HCT116 (cell line): ENCODE results near the gene RABGGTB. TPM values are rescaled to one million over a fixed set of nuclear protein-coding genes. Genes with fewer than 3 reads are reported as not detected.
"Not testable (repeated sequence)": the region's sequence is repeated elsewhere in the genome, so short reads cannot be mapped to it uniquely, and the experiment has no call there.

Experiments used
- ATAC-seq: fragments of 200-7000 bp; cut with Tn5 transposase; 2 replicates; pipeline ENCODE4 v1.9.1; 2020; ENCODE audit warnings: mild to moderate bottlenecking, moderate library complexity
- BruUV-seq: library from RNA; stranded (reverse); fragments of 400-500 nt; replicated peaks from 2 replicates; lab custom pipeline; 2021; lab: Mats Ljungman, UMichigan
- CTCF ChIA-PET: fragments of 300-600 bp; sonication (Branson Sonifier 250); formaldehyde crosslinking; loops from one replicate; lab custom pipeline; 2021; ENCODE audit warnings: antibody characterized with exemption; lab: Charles Lee
- POLR2A ChIA-PET: fragments of 300-600, 350-600 bp; sonication (Branson Sonifier 250); formaldehyde crosslinking; loops from one replicate; lab custom pipeline; 2021; ENCODE audit warnings: antibody characterized with exemption; lab: Charles Lee
- RAD21 ChIA-PET, 2 experiments: fragments of 300-600 bp; sonication (Branson Sonifier 250); formaldehyde crosslinking; loops; one replicate each; lab custom pipeline; 2023; ENCODE audit warnings: low total read pairs in 2 of 2; ENCODE audit not compliant: uncharacterized antibody in 2 of 2, unreplicated experiment in 2 of 2, low non-redundant PET in 1 of 2; lab: Charles Lee
- DNase-seq: peaks from one replicate; pipeline ENCODE4 v3.0.0-alpha.2; 2010; ENCODE audit warnings: low read depth, low spot score
- H2AFZ ChIP-seq: fragments of 200-600 bp; shearing (Covaris generic), sonication (generic); 2 replicates; pipeline ENCODE4 v1.6.1; 2017; ENCODE audit warnings: low read depth, mixed run types, mixed read lengths, antibody characterized with exemption, low read length; ENCODE audit not compliant: poor library complexity, severe bottlenecking
- H3K27ac ChIP-seq: 2 replicates; pipeline ENCODE4 v1.5.1; 2012; ENCODE audit warnings: low read depth, low read length
- H3K27me3 ChIP-seq: fragments of 200-600 bp; sonication (generic); 2 replicates; pipeline ENCODE4 v1.6.1; 2016; ENCODE audit warnings: mixed run types, low read length, mixed read lengths; ENCODE audit not compliant: insufficient read depth
- H3K36me3 ChIP-seq, 2 experiments: fragments of 200-500 bp in 1 of 2; fragments of 200-600 bp in 1 of 2; sonication (Bioruptor generic) in 1 of 2; sonication (generic) in 1 of 2; 2 replicates each; pipeline versions ENCODE4 v1.5.1 to v1.6.1; 2014 to 2016; ENCODE audit warnings: low read length in 2 of 2, inconsistent platforms in 1 of 2, mixed read lengths in 1 of 2, mixed run types in 1 of 2; ENCODE audit not compliant: insufficient read depth in 2 of 2, control insufficient read depth in 1 of 2
- H3K4me1 ChIP-seq, 2 experiments: fragments of 200-600 bp in 1 of 2; sonication (generic) in 1 of 2; 2 replicates each; pipeline versions ENCODE4 v1.5.1 to v1.6.1; 2012 to 2017; ENCODE audit warnings: low read length in 2 of 2, inconsistent platforms in 1 of 2, mild to moderate bottlenecking in 1 of 2, mixed read lengths in 1 of 2, mixed run types in 1 of 2, moderate library complexity in 1 of 2; ENCODE audit not compliant: insufficient read depth in 2 of 2, control insufficient read depth in 1 of 2
- H3K4me2 ChIP-seq: fragments of 200-600 bp; sonication (generic); 2 replicates; pipeline ENCODE4 v1.6.1; 2017; ENCODE audit warnings: mixed run types, low read length, mixed read lengths
- H3K4me3 ChIP-seq, 2 experiments: fragments of 200-600 bp in 1 of 2; sonication (generic) in 1 of 2; replicated peaks in 1 of 2; 2 replicates each; pipeline ENCODE4 v1.5.1; 2011 to 2016; ENCODE audit warnings: low read length in 2 of 2, control low read depth in 1 of 2, low read depth in 1 of 2, mild to moderate bottlenecking in 1 of 2, mixed read lengths in 1 of 2, mixed run types in 1 of 2
- H3K79me2 ChIP-seq: fragments of 200-600 bp; sonication (generic); 2 replicates; pipeline ENCODE4 v1.6.1; 2017; ENCODE audit warnings: mild to moderate bottlenecking, mixed run types, low read length, moderate library complexity, mixed read lengths; ENCODE audit not compliant: insufficient read depth
- H3K9ac ChIP-seq: fragments of 200-600 bp; sonication (generic); 2 replicates; pipeline ENCODE4 v1.6.1; 2016; ENCODE audit warnings: low read length, mixed read lengths
- H3K9me2 ChIP-seq: fragments of 200-600 bp; sonication (generic), shearing (Covaris generic); 2 replicates; pipeline ENCODE4 v1.6.1; 2017; ENCODE audit warnings: mixed run types, mild to moderate bottlenecking, moderate library complexity; ENCODE audit not compliant: insufficient read depth
- H3K9me3 ChIP-seq, 2 experiments: fragments of 200-500 bp in 1 of 2; fragments of 200-600 bp in 1 of 2; sonication (Bioruptor generic) in 1 of 2; sonication (generic) in 1 of 2; 2 replicates each; pipeline ENCODE4 v1.6.1; 2014 to 2017; ENCODE audit warnings: low read length in 2 of 2, mixed read lengths in 2 of 2, inconsistent platforms in 1 of 2, low read depth in 1 of 2, mild to moderate bottlenecking in 1 of 2, mixed run types in 1 of 2, moderate library complexity in 1 of 2; ENCODE audit not compliant: control insufficient read depth in 1 of 2, insufficient read depth in 1 of 2
- H4K20me1 ChIP-seq: fragments of 200-600 bp; sonication (generic), shearing (Covaris generic); 2 replicates; pipeline ENCODE4 v1.6.1; 2017; ENCODE audit warnings: mixed run types, mild to moderate bottlenecking, moderate library complexity; ENCODE audit not compliant: insufficient read depth
- CBX3 ChIP-seq: IDR thresholded peaks from 2 replicates; pipeline ENCODE4 v1.6.1; 2012; ENCODE audit warnings: low read depth
- EGR1 ChIP-seq: IDR thresholded peaks from 2 replicates; pipeline ENCODE4 v1.6.1; 2012; ENCODE audit warnings: low read depth
- EZH2 ChIP-seq: fragments of 200-600 bp; sonication (generic); IDR thresholded peaks from 2 replicates; pipeline ENCODE4 v1.6.1; 2017; ENCODE audit warnings: antibody characterized with exemption, mixed run types
- EZH2phosphoT487 ChIP-seq: fragments of 200-600 bp; IDR thresholded peaks from 2 replicates; pipeline ENCODE4 v1.6.1; 2018; ENCODE audit warnings: antibody characterized with exemption, borderline replicate concordance
- FOSL1 ChIP-seq: IDR thresholded peaks from 2 replicates; pipeline ENCODE4 v1.6.1; 2012; ENCODE audit warnings: low read depth
- JUND ChIP-seq: IDR thresholded peaks from 2 replicates; pipeline ENCODE4 v1.6.1; 2012
- POLR2A ChIP-seq: IDR thresholded peaks from 2 replicates; pipeline ENCODE4 v1.7.0; 2011; ENCODE audit warnings: borderline replicate concordance; ENCODE audit not compliant: insufficient read depth, insufficient read length; ENCODE audit errors: extremely low read depth
- RAD21 ChIP-seq: IDR thresholded peaks from 2 replicates; pipeline ENCODE4 v1.6.1; 2012; ENCODE audit warnings: low read depth, mild to moderate bottlenecking
- SP1 ChIP-seq: IDR thresholded peaks from 2 replicates; pipeline ENCODE4 v1.6.1; 2012; ENCODE audit warnings: low read depth
- TCF7L2 ChIP-seq: IDR thresholded peaks from 2 replicates; pipeline ENCODE4 v1.7.0; 2011; ENCODE audit warnings: borderline replicate concordance, inconsistent platforms; ENCODE audit not compliant: insufficient read depth, insufficient read length; ENCODE audit errors: extremely low read depth
- ZNF274 ChIP-seq: fragments of 200-500 bp; sonication (Bioruptor generic); IDR thresholded peaks from 2 replicates; pipeline ENCODE4 v1.6.1; 2014; ENCODE audit warnings: mild to moderate bottlenecking, low read depth, low read length, inconsistent platforms
- intact Hi-C: fragments of 100-400 bp; cut with micrococcal nuclease; formaldehyde crosslinking; loops from 2 replicates; pipeline ENCODE4 v1.10.0; 2022
- total RNA-seq: library from RNA; stranded (reverse); gene quantifications from one replicate; pipeline ENCODE4 v1.2.1, GENCODE V29; 2021; ENCODE audit not compliant: unreplicated experiment

Gene RABGGTB
- total RNA-seq, 1 experiment from 2014 or later: 203 TPM

GRCh38 chr1:75811211-75811981 is 25.3 kb downstream of the RABGGTB start:
- no peaks in the 10 kb centered on the region for H3K27me3 ChIP-seq
- H3K27ac ChIP-seq: no peak overlapping the region
- H3K79me2 ChIP-seq: no peaks in the 10 kb centered on the region
- H4K20me1 ChIP-seq: no peaks in the 10 kb centered on the region
- H3K4me3 ChIP-seq: no peak overlapping the region
- H3K4me1 ChIP-seq: no peaks in the 10 kb centered on the region
- no peak overlapping the region for H3K9ac ChIP-seq
- DNase-seq: no peak
- RAD21 ChIA-PET: no interaction called here
- POLR2A ChIA-PET: no interaction called here
- H3K4me2 ChIP-seq: no peak overlapping the region
- no peaks in the 10 kb centered on the region for H3K9me2 ChIP-seq
- intact Hi-C loops: no loop called here
- no peak for TF ChIP-seq CBX3
- no peak for TF ChIP-seq JUND
- TF ChIP-seq ZNF274: no peak
- no peak for TF ChIP-seq TCF7L2
- TF ChIP-seq EGR1: no peak
- TF ChIP-seq EZH2: no peak
- TF ChIP-seq FOSL1: no peak
- TF ChIP-seq RAD21: no peak
- no peak for TF ChIP-seq SP1
- TF ChIP-seq POLR2A: no peak
- BruUV-seq: no TSS peak
- no peak overlapping the region for H2AFZ ChIP-seq
- no peaks in the 10 kb centered on the region for H3K36me3 ChIP-seq
- ATAC-seq: no peak
- CTCF ChIA-PET: no interaction called here
- H3K9me3 ChIP-seq: no peaks in the 10 kb centered on the region

- Histone ChIP-seq H3K4me3 (no peak overlapping the region), H4K20me1 (no peaks in the 10 kb centered on the region), H3K9me2 (no peaks in the 10 kb centered on the region), H3K4me2 (no peak overlapping the region), H3K27me3 (no peaks in the 10 kb centered on the region), H2AFZ (no peak overlapping the region), H3K36me3 (no peaks in the 10 kb centered on the region), H3K27ac (no peak overlapping the region), H3K79me2 (no peaks in the 10 kb centered on the region), H3K4me1 (no peaks in the 10 kb centered on the region), H3K9ac (no peak overlapping the region), H3K9me3 (no peaks in the 10 kb centered on the region)
- DNase-seq (no peak), ATAC-seq (no peak)
- ChIA-PET CTCF (no interaction called here), RAD21 (no interaction called here), POLR2A (no interaction called here)
- TF ChIP-seq JUND (no peak), EZH2phosphoT487 (no peak)
- intact Hi-C loops: no loop called here
- BruUV-seq: no TSS peak
These were observed 26.0 kb downstream of the RABGGTB start for GRCh38 chr1:75812065-75812464.

GRCh38 chr1:75823596-75823995 is 37.5 kb downstream of the RABGGTB start:
- RAD21 ChIA-PET, H3K36me3 ChIP-seq, H2AFZ ChIP-seq, H3K9me3 ChIP-seq, POLR2A ChIA-PET, H3K4me3 ChIP-seq, H3K9me2 ChIP-seq, H3K79me2 ChIP-seq, H3K27ac ChIP-seq, H3K9ac ChIP-seq, H4K20me1 ChIP-seq, H3K4me1 ChIP-seq, H3K4me2 ChIP-seq, ATAC-seq, BruUV-seq, H3K27me3 ChIP-seq, DNase-seq, intact Hi-C loops, CTCF ChIA-PET: not testable (repeated sequence)
